Measurements from ENCODE around the gene TNPO3.
A peak's percentile ranks its signal among the peaks of the same experiment; 100 is the strongest.
"Not testable (repeated sequence)": the region's sequence is repeated elsewhere in the genome, so short reads cannot be mapped to it uniquely, and the experiment has no call there.

The TNPO3 gene

GRCh38 chr7:128961030-128961659, 93.8 kb downstream of the TNPO3 start:
- no peak for DNase-seq (ENCODE audit: low read depth)

GRCh38 chr7:128959296-128959695, 95.6 kb downstream of the TNPO3 start:
- no peak for DNase-seq (ENCODE audit: low read depth)

GRCh38 chr7:128955981-128956380, 98.9 kb downstream of the TNPO3 start:
- DNase-seq (ENCODE audit: low read depth) = no peak

- DNase-seq (ENCODE audit: low read depth) = peak; percentile 52
Observed at GRCh38 chr7:128954830-128955802, 99.8 kb downstream of the TNPO3 start.

- DNase-seq (ENCODE audit: low read depth) = no peak
Observed at GRCh38 chr7:128954150-128954549, 100.8 kb downstream of the TNPO3 start.

GRCh38 chr7:128951296-128951695, 103.6 kb downstream of the TNPO3 start:
- DNase-seq (ENCODE audit: low read depth) = no peak

- DNase-seq (ENCODE audit: low read depth) = no peak
Observed at GRCh38 chr7:128948976-128949760, 105.7 kb downstream of the TNPO3 start.

- no peak for DNase-seq (ENCODE audit: low read depth)
Observed at GRCh38 chr7:128948312-128948973, 106.5 kb downstream of the TNPO3 start.

GRCh38 chr7:128947854-128948253, 107.1 kb downstream of the TNPO3 start:
- no peak for DNase-seq (ENCODE audit: low read depth)

GRCh38 chr7:128946936-128947830, 107.7 kb downstream of the TNPO3 start:
- no peak for DNase-seq (ENCODE audit: low read depth)

- DNase-seq (ENCODE audit: low read depth) = no peak
Observed at GRCh38 chr7:128945668-128946366, 109.1 kb downstream of the TNPO3 start.

GRCh38 chr7:128944487-128945236, 110.2 kb downstream of the TNPO3 start:
- no peak for DNase-seq (ENCODE audit: low read depth)

- not testable (repeated sequence) for DNase-seq (ENCODE audit: low read depth)
Observed at GRCh38 chr7:128943251-128943650, 111.7 kb downstream of the TNPO3 start.

- no peak for DNase-seq (ENCODE audit: low read depth)
Observed at GRCh38 chr7:128941946-128942526, 112.9 kb downstream of the TNPO3 start.

- DNase-seq (ENCODE audit: low read depth) = no peak
Observed at GRCh38 chr7:128941323-128941890, 113.5 kb downstream of the TNPO3 start.

GRCh38 chr7:128940494-128941322, 114.2 kb downstream of the TNPO3 start:
- no peak for DNase-seq (ENCODE audit: low read depth)

- DNase-seq (ENCODE audit: low read depth) = no peak
Observed at GRCh38 chr7:128939861-128940410, 115.0 kb downstream of the TNPO3 start.

Data from GM04504 (cell line).